Adrenal gland (tissue), 5 donors: ENCODE data around the gene PPIP5K1.

Experiments used
- POLR2A ChIP-seq, 2 donors: fragments of 450-650 bp; IDR thresholded peaks; one replicate each; pipeline ENCODE4 v1.6.1; 2017; ENCODE audit warnings: antibody characterized with exemption in 2 of 2, mild to moderate bottlenecking in 2 of 2, moderate library complexity in 1 of 2
- TF ChIP-seq, protein P1 (sequence below), 6 experiments: fragments of 450-650 bp in 4 of 6; fragments of 200-600 bp in 2 of 6; sonication (generic) in 1 of 6; IDR thresholded peaks; 1 replicate in 5 of 6; 2 replicates in 1 of 6; pipeline versions ENCODE4 v1.5.1 to v1.8.0; 2016 to 2021; ENCODE audit warnings: antibody characterized with exemption in 6 of 6, mild to moderate bottlenecking in 2 of 6, moderate library complexity in 1 of 6
- donor health status: DM: no; HTN: no; CAD: no.

DNA sequence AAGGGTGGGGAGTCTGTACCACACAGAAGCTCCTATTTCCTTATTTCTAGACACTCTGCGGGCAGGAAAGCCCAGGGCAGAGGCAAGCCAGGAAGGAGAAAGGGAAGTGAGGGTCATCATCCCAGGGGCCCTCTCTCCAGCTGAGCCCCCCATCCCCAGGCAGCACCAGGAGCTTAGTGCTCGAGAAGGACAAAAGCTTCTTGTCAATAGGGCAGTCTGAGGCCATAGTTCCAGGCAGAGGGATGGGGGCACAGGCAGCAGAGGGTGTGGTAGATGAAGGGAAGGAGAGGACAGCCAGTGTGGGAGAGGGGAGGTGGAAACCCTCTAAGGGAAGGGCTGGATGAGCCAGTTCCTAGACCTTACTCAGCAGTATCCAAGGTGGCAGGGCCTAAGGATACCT is 69.9 kb downstream of the PPIP5K1 start:
- TF ChIP-seq, protein P1, sequence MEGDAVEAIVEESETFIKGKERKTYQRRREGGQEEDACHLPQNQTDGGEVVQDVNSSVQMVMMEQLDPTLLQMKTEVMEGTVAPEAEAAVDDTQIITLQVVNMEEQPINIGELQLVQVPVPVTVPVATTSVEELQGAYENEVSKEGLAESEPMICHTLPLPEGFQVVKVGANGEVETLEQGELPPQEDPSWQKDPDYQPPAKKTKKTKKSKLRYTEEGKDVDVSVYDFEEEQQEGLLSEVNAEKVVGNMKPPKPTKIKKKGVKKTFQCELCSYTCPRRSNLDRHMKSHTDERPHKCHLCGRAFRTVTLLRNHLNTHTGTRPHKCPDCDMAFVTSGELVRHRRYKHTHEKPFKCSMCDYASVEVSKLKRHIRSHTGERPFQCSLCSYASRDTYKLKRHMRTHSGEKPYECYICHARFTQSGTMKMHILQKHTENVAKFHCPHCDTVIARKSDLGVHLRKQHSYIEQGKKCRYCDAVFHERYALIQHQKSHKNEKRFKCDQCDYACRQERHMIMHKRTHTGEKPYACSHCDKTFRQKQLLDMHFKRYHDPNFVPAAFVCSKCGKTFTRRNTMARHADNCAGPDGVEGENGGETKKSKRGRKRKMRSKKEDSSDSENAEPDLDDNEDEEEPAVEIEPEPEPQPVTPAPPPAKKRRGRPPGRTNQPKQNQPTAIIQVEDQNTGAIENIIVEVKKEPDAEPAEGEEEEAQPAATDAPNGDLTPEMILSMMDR (IDR thresholded peaks at IDR 0.05), result no peak
- TF ChIP-seq POLR2A (IDR thresholded peaks at IDR 0.05), result no peak
